GM19351 (cell line): Measurements from ENCODE around the gene NTN4.
"Not testable (repeated sequence)": the region's sequence is repeated elsewhere in the genome, so short reads cannot be mapped to it uniquely, and the experiment has no call there.

Experiments used
- ATAC-seq: cut with Tn5 transposase; IDR thresholded peaks from one replicate; pipeline ENCODE4 v1.9.1; 2021; ENCODE audit warnings: mild to moderate bottlenecking, moderate library complexity; ENCODE audit not compliant: unreplicated experiment

The NTN4 gene

DNA sequence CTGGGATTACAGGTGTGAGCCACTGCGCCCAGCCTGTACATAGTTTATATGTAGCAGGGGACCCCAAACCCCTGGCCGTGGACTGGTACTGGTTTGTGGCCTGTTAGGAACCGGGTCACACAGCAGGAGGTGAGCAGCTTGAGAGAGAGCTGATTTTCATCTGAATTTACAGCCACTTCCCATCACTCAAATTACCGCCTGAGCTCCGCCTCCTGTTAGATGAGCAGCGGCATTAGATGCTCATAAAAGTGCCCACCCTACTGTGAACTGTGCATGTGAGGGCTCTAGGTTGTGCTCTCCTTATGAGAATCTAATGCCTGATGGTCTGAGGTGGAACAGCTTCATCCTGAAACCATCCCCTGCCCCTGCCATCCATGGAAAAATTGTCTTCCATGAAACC lies 119.3 kb downstream of the NTN4 start:
- no peak for ATAC-seq

DNA sequence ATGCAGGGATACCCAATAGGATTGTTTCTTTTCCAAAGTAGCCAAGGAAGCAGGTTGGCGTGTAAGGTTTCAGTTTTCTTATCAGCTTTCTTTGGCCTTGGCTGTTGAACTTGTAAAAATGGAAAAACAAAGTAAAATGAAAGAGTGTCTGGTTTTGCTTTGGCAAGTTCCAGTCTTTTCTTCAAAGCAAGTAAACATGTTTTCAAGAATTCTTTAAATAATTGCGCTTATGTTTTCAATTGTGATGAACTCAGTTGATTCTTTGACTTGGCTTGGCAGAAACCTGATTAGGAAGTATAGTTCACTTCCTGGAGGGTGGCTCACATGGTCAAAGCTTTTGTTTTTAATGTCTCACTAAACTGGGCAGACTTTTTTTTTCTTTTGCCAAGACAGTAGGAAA lies 127.0 kb downstream of the NTN4 start:
- ATAC-seq = no peak

DNA sequence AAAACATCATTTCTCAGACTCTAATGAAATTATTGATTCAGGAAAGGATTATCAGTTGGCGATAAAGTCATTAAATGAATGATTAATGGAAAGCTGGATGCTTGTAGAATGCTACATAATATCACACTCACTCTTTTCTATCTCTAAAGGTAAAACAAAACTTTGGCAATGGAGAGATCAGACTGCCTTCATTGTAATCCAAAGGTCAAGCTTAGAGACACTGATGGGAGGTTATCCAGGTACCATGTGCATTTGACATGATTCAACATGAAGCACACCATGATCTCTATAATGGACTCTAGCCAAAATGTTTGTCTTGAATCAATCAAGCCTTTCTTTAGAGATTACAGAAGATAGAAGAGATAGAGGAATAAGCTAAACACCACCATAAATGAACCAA lies 129.2 kb downstream of the NTN4 start:
- no peak for ATAC-seq

DNA sequence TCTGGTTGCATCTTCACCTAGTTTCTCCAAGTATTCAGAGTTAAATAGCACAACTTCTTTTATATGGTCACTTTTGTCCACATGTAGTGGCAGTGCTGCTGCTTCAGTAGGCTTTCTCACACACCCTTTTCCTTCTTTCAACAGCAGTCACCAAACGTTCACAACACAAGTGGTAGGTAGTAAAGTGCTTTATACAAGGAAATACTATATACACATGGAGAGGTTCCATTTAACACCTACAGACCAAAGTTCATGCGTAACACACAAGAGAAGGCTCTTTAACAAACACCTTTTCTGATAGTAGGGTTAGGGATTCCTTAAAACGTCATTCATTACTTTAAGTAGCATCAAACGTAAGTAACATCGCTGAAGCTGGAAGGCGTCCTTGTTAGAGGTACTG lies 132.2 kb downstream of the NTN4 start:
- no peak for ATAC-seq

DNA sequence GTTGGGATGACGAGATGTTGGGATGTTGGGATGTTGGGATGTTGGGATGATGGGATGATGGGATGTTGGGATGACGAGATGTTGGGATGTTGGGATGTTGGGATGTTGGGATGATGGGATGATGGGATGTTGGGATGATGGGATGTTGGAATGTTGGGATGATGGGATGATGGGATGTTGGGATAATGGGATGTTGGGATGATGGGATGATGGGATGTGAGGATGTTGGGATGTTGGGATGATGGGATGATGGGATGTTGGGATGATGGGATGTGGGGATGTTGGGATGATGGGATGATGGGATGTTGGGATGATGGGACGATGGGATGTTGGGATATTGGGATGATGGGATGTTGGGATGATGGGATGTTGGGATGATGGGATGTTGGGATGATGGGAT lies 135.9 kb downstream of the NTN4 start:
- not testable (repeated sequence) for ATAC-seq

DNA sequence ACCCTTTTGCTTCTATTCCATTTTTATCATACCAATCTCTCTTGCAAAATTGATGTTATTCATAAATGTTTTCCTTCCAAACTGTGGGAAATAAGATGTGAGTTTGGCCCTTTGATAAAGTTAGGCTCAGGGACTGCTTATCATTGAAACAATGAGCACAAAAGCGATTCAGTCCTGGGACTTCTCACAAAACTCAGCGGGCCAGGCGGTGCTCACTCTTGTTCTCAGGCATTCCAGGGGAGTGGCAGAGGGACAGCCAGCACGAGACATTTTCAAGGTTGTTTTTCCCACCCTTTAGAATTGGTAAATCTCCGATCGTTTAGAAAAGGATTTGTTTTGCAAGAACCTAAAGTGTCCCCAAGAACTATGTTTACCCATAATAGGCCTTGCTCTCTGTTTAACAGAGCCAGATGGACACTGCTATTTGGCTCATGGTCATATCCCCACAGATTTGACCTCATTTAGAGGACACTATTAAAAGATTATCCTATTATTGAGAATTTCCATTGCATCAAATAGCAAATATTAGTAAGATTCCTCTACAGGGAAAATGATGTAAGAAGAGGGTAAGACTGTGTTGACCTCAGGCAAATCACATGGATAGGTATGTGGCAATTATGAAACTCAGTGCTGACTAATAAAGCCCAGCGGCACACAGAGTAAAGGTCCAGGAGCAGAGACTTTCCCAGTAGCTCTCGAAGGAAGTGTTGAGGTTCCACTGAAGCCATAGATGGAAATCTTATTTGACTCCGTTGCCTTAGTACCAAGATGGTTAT lies 136.6 kb downstream of the NTN4 start:
- no peak for ATAC-seq

DNA sequence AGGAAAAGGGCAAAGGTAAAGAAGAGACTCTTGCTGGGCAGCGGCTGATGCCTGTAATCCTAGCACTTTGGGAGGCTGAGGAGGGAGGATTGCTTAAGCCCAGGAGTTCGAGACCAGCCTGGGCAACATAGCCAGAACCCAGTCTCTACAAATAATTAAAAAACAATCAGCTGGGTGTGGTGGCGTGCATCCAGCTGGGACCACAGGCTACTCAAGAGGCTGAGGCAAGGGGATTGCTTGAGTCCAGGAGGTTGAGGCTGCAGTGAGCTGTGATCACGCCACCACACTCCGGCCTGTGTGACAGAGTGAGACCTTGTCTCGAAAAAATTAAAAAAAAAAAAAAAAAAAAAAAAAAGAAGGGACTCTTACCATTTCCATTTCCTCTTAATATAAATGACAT lies 138.9 kb downstream of the NTN4 start:
- no peak for ATAC-seq

DNA sequence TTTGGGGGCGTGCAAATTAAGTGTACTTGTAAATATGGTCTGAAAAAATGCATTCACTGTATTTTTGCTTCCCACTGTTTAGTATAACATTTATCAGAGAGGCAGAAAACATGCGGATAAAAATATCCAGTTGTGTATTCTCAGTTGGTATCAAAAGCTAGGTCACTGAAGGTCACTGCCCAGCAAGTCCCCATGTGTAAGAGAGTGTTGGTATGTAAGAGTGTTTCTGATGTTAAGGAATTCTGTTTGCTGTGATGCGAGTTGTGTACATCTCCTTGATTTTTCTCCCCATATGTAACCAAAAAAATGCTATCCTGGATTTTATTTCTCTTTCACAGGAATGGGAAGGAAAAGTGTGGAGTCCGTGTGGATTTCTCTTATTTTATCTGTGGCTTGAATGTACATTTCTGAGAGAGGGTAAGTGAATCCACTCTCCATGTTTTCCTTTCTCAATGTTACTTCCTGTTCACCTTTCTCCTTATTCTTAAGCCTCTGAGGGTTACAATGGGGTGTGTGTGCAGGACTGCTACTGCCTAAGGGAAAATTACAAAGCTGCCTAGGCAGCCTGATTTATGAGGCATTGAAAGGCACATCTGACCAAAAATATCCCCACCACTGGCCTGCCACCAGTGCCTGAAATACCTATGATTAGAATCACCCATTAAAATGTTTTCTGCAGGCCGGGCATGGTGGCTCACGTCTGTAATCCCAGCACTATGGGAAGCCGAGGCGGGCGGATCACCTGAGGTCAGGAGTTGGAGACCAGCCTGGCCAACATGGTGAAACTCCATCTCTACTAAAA lies 141.4 kb downstream of the NTN4 start:
- ATAC-seq = no peak

DNA sequence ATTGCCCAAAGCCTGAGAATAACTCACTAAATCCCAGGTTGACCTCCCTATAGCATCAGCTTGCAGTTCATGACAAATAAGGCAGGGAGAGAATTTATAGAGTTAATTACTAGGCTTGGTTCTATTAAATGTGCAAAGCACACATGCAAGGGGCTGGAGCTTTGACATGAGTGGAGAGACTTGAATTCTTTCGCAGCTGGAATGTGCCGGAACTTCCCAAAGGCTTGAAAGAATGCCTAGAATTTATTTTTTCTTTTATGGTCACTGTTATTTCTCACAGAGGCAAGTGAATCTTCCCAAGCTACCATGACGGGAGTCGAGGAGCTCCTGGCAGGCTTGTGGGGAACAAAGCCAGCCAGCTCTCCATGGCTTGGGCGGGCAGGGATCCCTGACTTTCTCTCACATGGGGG lies 143.8 kb downstream of the NTN4 start:
- no peak for ATAC-seq

DNA sequence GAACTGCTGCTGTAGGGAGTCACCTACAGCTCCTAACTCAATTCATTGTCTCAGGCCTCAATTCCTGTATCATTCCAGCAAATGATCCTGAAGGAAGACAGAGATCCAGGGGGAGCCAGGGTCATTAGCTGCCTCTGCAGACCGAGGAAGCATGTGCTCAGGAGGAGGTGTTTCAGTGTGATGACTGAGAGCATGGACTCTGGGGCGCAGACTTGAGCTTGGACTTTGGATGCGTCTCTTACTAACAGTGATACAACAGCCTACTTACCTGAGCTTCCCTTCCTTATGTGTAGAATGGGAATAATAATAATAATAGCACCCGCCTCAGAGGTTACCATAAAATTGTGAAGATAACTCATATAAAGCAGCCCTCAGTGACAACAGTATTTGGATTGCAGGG lies 147.3 kb downstream of the NTN4 start:
- no peak for ATAC-seq

DNA sequence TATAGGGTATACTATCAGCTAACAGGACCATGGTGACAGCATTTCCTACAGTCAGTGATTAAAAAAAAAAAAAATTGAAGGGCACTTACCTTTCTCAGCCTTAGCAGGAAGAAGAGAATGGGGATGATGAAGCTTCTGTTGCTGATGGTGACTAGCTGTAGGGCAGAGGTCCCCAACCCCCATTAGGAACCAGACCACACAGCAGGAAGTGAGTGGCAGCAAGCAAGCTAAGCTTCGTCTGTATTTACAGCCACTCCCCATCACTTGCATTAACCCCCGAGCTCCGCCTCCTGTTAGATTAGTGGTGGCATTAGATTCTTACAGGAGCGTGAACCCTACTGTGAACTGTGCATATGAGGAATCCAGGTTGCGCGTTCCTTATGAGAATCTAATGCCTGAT lies 148.0 kb downstream of the NTN4 start:
- ATAC-seq = no peak

DNA sequence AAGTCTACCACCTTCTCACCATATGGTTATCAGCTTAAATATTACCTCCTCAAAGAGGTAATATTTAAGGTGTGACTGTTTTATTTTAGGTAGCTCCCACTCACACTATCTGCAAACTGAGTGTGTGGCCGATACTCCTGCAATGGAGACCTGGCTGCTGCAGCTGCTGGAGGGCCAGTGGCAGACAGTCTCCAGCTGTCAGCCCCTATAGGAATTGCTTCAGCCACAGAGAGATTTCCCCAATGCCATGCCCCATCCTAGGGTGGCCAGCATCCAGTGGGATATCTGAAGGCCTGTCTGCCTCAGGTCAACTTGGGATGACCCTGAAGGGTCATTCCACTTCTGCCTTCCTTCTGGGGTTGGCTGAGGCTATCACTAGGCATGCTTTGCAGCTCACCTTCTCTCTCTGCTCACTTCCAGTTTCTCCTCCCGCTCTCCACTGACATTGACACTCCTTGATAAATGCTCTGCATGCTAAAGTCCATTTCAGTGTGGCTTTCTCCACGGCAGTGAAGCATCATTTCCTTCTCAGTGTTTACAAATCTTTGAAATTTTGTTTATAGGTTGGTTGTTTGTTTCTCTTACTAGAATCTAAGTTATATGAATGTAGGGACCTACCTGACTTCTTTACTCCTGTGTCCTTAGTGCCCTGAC lies 149.1 kb downstream of the NTN4 start:
- ATAC-seq = no peak

DNA sequence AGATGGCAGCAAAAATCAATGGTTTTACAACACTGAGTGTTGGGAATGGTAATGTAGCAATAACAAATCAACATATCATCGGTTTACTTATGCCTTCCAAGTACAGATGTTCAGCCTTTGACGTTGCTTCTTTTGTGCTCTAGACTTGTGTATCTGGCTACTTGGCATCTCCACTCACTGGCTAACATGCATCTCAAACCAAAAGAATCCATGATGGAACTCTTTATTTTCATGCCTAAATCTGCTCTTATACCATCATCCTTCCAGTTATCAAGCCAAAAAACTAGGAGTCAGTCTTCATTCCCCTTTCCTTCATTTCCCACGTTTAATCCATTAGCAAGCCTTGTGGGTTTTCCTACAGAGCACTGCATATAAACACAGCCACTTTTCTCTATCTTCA lies 150.0 kb downstream of the NTN4 start:
- no peak for ATAC-seq

DNA sequence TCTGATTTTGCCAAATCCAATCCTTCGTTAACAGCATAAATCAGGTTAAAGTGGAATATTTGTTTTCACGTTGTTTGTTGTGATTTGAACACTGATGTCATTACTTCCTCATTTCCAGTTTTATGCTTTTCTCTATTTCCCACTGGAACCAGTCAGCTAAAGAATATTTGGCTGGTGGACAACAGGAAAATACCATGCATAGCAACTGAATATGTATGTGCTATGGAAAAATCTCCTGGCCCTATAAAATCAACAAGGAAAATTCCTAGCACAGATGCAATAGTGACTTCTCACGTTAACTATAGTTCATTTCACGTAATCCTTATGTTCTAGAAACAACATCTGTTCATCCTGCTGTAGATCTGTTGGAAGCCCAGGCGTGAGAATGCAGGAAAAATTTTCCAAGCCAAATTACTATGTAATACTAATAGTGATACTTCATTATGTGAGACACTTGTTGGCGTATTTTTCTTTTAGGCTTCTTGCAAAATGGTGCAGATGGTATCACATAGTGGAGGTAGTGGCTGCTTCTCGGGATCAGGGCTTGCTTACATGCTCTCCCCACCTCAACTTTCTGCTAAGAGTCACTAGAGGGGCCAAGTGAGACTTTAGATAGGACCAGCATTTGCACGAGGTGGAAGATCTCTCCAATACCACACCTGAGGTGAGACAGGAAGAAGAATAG lies 153.0 kb downstream of the NTN4 start:
- ATAC-seq = no peak

DNA sequence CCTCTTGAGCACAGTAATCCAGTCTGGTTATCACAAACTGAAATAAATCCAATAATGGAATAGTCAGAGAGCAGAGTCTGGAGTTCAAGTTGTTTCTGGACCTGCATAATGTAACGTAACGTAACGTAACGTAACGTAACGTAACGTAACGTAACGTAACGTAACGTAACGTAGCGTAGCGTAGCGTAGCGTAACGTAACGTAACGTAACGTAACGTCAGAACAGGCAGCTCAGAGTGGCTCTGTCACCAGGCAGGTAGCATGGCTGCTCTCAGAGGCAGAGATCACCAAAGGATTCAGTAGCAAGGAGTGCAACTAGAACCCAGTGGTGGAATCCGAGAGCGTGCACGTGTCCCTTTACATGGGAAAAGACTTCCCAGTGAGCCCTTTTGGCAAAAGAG lies 153.6 kb downstream of the NTN4 start:
- ATAC-seq = no peak

DNA sequence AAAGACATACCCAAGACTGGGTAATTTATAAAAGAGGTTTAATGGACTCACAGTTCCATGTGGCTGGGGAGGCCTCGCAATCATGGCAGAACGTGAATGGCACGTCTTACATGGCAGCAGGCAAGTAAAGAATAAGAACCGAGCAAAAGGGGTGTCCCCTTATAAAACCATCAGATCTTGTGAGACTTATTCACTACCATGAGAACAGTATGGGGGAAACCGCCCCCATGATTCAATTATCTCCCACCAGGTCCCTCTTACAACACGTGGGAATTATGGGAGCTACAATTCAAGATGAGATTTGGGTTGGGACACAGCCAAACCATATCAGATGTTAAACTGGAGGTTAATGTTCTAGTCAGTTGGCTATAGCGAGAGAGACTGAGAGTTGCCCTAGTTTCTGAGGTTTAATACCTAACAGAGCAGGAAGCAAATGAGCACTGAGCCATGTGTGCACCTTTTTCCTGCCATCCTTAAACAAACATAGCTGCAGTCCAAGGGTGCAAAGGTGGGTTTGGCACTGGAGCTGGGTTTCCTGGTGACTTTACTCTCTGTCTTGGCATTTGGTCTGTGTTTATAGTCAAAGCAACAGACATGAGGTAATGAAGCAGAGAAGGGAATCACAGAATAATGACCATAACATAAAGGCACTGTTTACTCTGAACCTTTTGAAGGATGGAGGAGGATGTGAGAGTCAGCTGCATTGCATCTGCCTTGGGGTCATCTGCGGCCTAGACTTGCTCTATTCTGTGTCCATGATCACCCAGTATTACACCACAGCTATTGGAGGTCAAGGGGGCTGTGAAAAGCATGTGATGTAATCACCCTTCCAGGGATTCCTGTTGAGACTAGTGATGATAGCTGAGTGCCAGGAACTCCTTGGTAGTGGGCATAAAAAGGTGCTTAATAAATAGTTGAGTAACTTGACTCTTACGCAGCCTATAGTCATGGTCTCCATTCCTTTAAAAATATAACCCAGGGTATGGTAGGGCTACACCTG lies 155.6 kb downstream of the NTN4 start:
- ATAC-seq = no peak

DNA sequence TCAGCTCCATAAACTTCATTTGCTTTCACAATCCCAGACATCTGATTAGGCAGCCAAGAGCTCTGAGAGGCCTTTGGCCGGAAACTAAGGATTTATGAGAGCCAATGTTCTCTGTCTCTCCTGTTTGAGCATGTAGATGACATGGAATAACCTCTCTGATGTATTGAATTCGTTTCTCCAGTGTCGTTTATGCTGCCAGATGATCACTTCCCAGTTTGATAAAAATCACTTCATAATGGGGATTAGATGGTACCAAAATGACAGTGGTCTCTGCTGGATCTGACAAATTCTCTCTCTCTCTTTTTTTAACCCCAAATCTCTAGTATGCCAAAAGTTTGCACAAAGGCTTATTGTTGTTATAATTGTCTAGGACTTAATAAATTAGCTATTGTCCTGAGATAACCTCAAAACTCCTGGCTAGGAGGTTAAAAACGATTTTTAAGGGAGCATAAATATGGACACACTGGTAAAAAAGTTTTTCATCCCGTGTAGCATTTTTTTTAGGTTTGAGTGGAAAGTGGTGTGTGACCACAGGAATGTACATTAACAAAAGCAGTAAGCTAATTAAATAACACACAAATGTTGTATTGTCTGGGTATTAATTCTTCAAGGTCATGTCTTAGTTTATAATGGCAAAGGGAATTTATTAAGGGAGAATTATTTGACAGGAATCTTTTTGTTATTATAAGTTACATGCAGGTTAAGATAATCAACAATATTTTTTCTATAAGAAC lies 156.7 kb downstream of the NTN4 start:
- ATAC-seq = no peak

DNA sequence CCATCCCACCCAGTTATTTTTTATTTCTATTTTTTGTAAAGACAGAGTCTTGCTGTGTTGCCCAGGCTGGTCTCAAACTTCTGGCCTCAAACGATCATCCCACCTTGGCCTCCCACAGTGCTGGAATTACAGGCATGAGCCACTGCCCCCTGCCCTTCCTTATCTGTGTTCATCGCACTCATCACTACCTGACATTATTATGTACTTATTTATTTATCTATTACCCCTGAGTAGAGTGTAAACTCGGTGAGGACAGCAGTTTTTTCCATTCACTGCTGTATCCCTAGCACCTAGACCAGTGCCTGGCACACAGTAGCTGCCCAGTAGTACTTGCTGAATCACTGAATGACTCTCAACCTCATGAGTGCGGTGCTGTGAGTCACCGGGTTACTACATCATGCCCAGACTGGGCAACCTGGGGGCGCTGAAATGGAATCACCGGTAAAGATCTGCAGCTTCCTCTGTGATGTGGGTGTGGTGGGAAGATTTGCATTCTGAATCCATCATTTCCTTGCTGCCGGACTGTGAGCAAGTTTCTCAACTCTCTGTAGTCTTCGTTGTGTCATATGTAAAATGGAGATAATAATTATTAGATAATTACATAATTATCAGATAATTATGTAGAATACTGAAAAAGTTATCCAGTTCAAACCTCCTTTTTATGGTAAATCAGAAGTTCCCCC lies 157.4 kb downstream of the NTN4 start:
- no peak for ATAC-seq

DNA sequence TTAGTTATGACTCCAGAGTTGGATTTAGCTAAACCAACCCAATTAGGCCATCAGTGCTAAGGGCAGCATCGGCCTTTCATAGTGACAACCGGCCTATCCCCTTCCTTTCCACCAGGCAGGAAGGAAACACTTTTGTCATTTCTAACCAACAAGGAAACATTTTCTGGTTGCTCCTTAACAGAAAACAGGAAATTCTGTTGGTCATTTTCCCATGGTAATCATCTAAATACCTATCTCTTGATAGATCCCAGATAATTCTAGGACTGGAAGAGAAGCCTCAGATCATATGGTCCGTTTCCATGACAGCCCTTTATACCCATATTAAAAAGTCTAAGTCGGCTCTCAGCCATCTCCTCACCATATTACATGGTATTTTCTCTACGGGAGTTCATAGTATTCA lies 160.1 kb downstream of the NTN4 start:
- no peak for ATAC-seq
